H1 (cell line): ENCODE results near the gene TP63. TPM values are rescaled to one million over a fixed set of nuclear protein-coding genes. Genes with fewer than 3 reads are reported as not detected.

ENCODE experiments used
- CTBP2 ChIP-seq: IDR thresholded peaks from 2 replicates; pipeline ENCODE4 v1.7.0; 2011; ENCODE audit warnings: borderline replicate concordance, mild to moderate bottlenecking, moderate library complexity, mixed read lengths, low read length; ENCODE audit not compliant: insufficient read depth, insufficient read length
- EZH2 ChIP-seq: fragments of 200-600 bp; sonication (generic); IDR thresholded peaks from 2 replicates; pipeline ENCODE4 v1.7.1; 2012; ENCODE audit warnings: low read depth, mild to moderate bottlenecking, moderate library complexity, low read length, inconsistent platforms; ENCODE audit not compliant: severe bottlenecking
- GABPA ChIP-seq: IDR thresholded peaks from 2 replicates; pipeline ENCODE4 v1.6.1; 2011; ENCODE audit warnings: mild to moderate bottlenecking, low read length, moderate library complexity, borderline replicate concordance; ENCODE audit not compliant: insufficient read depth
- SP1 ChIP-seq: IDR thresholded peaks from 2 replicates; pipeline ENCODE4 v1.6.1; 2011; ENCODE audit warnings: low read depth, low read length
- polyA plus RNA-seq, 7 experiments: library from polyadenylated mRNA; depleted of rRNA in 3 of 7; stranded (reverse) in 5 of 7; unstranded in 2 of 7; fragments of >200 nt in 5 of 7; fragments of 200-250 nt in 2 of 7; gene quantifications; 1 replicate in 5 of 7; 2 replicates in 1 of 7; 4 replicates in 1 of 7; pipeline versions ENCODE4 v1.2.1 to v1.2.3, GENCODE V29; 2011 to 2013; ENCODE audit warnings: missing spikeins in 2 of 7, mixed read lengths in 2 of 7
- total RNA-seq: library from RNA; stranded (reverse); fragmentation: NEBNext Ultra II Directional; extraction: Animal tissue kit (Norgen Biotek cat#: 25700); gene quantifications from 2 replicates; pipeline ENCODE4 v1.2.1, GENCODE V29; 2021

Gene TP63
- total and polyA plus RNA-seq, 2 of the 8 experiments (the other 6 are each of a cell fraction or from before 2014, with no cell fraction given), result not detected

- no peak for TF ChIP-seq CTBP2
- no peak for TF ChIP-seq GABPA
- no peak for TF ChIP-seq EZH2
- no peak for TF ChIP-seq SP1
These were observed 217.3 kb downstream of the TP63 start (continued) for GRCh38 chr3:189848395-189849040.
